HL-60 (cell line): ENCODE measurements around the gene EXOC1L.

Experiments
- DNase-seq, 2 experiments: peaks; one replicate each; pipeline ENCODE4 v3.0.0-alpha.2; 2010 to 2020; ENCODE audit warnings: low read depth in 1 of 2, low spot score in 1 of 2
- H3K27ac ChIP-seq: fragments of 250-450 bp; sonication (Bioruptor Pico); replicated peaks from 2 replicates; pipeline ENCODE4 v1.5.1; 2020; ENCODE audit warnings: mild to moderate bottlenecking, moderate library complexity
- H3K27me3 ChIP-seq: fragments of 250-450 bp; sonication (Bioruptor Pico); 2 replicates; pipeline ENCODE4 v1.5.1; 2021; ENCODE audit warnings: mild to moderate bottlenecking, moderate library complexity; ENCODE audit not compliant: insufficient read depth, poor library complexity, severe bottlenecking
- H3K4me3 ChIP-seq: replicated peaks from 2 replicates; pipeline ENCODE4 v1.5.1; 2011; ENCODE audit warnings: mild to moderate bottlenecking, control low read depth, low read length; ENCODE audit not compliant: insufficient read depth
- GABPA ChIP-seq: IDR thresholded peaks from 2 replicates; pipeline ENCODE4 v1.6.1; 2012; ENCODE audit warnings: low read depth
- POLR2AphosphoS5 ChIP-seq: IDR thresholded peaks from 2 replicates; pipeline ENCODE4 v1.6.1; 2012; ENCODE audit warnings: low read depth
- SPI1 ChIP-seq: IDR thresholded peaks from 2 replicates; pipeline ENCODE4 v1.6.1; 2012; ENCODE audit warnings: low read depth, mild to moderate bottlenecking, borderline replicate concordance
- TF ChIP-seq, protein P1 (sequence below): IDR thresholded peaks from one replicate; pipeline ENCODE4 v1.5.1; 2011; ENCODE audit warnings: low read length, control low read depth, inconsistent platforms; ENCODE audit not compliant: insufficient read depth
- TF ChIP-seq, protein P2 (sequence below): IDR thresholded peaks from 2 replicates; pipeline ENCODE4 v1.6.1; 2012; ENCODE audit warnings: low read depth; ENCODE audit not compliant: insufficient replicate concordance

Gene EXOC1L

GRCh38 chr4:55781812-55782211 is 37.8 kb upstream of the EXOC1L start:
- H3K27me3 ChIP-seq, result no peaks in the 10 kb centered on the region
- H3K27ac ChIP-seq, result no peak overlapping the region
- DNase-seq, result no peak
- TF ChIP-seq, protein P1, sequence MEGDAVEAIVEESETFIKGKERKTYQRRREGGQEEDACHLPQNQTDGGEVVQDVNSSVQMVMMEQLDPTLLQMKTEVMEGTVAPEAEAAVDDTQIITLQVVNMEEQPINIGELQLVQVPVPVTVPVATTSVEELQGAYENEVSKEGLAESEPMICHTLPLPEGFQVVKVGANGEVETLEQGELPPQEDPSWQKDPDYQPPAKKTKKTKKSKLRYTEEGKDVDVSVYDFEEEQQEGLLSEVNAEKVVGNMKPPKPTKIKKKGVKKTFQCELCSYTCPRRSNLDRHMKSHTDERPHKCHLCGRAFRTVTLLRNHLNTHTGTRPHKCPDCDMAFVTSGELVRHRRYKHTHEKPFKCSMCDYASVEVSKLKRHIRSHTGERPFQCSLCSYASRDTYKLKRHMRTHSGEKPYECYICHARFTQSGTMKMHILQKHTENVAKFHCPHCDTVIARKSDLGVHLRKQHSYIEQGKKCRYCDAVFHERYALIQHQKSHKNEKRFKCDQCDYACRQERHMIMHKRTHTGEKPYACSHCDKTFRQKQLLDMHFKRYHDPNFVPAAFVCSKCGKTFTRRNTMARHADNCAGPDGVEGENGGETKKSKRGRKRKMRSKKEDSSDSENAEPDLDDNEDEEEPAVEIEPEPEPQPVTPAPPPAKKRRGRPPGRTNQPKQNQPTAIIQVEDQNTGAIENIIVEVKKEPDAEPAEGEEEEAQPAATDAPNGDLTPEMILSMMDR, result no peak
- no peak for TF ChIP-seq GABPA
- no peak for TF ChIP-seq SPI1
- TF ChIP-seq, protein P2, sequence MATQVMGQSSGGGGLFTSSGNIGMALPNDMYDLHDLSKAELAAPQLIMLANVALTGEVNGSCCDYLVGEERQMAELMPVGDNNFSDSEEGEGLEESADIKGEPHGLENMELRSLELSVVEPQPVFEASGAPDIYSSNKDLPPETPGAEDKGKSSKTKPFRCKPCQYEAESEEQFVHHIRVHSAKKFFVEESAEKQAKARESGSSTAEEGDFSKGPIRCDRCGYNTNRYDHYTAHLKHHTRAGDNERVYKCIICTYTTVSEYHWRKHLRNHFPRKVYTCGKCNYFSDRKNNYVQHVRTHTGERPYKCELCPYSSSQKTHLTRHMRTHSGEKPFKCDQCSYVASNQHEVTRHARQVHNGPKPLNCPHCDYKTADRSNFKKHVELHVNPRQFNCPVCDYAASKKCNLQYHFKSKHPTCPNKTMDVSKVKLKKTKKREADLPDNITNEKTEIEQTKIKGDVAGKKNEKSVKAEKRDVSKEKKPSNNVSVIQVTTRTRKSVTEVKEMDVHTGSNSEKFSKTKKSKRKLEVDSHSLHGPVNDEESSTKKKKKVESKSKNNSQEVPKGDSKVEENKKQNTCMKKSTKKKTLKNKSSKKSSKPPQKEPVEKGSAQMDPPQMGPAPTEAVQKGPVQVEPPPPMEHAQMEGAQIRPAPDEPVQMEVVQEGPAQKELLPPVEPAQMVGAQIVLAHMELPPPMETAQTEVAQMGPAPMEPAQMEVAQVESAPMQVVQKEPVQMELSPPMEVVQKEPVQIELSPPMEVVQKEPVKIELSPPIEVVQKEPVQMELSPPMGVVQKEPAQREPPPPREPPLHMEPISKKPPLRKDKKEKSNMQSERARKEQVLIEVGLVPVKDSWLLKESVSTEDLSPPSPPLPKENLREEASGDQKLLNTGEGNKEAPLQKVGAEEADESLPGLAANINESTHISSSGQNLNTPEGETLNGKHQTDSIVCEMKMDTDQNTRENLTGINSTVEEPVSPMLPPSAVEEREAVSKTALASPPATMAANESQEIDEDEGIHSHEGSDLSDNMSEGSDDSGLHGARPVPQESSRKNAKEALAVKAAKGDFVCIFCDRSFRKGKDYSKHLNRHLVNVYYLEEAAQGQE, result no peak
- no peak for TF ChIP-seq POLR2AphosphoS5
- H3K4me3 ChIP-seq, result no peak overlapping the region

DNA sequence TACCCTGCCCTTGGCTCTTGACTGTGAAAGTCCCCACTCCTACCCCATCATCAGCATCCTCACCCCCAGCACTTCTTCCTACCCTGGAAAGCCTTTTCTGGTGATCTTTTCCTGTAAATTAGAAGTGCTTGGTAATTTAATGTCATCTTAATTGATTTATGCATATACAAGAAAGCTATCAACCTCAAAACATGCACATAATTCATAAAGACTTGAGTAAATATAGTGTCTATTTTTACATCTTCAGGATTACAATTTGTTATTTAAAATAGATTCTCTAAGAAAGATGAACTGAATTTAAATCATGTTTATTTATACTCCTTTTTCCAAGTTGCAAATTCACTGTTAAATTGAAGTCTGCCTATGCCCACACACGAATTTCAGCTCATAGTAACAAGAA is 36.0 kb upstream of the EXOC1L start:
- Histone ChIP-seq H3K27me3 (no peaks in the 10 kb centered on the region), H3K27ac (no peak overlapping the region), H3K4me3 (no peak overlapping the region)
- DNase-seq, result no peak
- TF ChIP-seq, protein P2, result no peak
- TF ChIP-seq GABPA (no peak), SPI1 (no peak), POLR2AphosphoS5 (no peak)
- TF ChIP-seq, protein P1, result no peak

GRCh38 chr4:55784747-55785146 is 34.8 kb upstream of the EXOC1L start:
- H3K27ac ChIP-seq, result no peak overlapping the region
- H3K27me3 ChIP-seq, result no peaks in the 10 kb centered on the region
- H3K4me3 ChIP-seq, result no peak overlapping the region
- DNase-seq, result no peak
- TF ChIP-seq SPI1 (no peak), GABPA (no peak), POLR2AphosphoS5 (no peak)
- TF ChIP-seq, protein P2, result no peak
- TF ChIP-seq, protein P1, result no peak
